Measurements from ENCODE around the gene VAV2. TPM values are rescaled to one million over a fixed set of nuclear protein-coding genes. Genes with fewer than 3 reads are reported as not detected.

Gene VAV2
- total RNA-seq, 2 experiments from 2014 or later: 5.1 to 5.5 TPM

DNA sequence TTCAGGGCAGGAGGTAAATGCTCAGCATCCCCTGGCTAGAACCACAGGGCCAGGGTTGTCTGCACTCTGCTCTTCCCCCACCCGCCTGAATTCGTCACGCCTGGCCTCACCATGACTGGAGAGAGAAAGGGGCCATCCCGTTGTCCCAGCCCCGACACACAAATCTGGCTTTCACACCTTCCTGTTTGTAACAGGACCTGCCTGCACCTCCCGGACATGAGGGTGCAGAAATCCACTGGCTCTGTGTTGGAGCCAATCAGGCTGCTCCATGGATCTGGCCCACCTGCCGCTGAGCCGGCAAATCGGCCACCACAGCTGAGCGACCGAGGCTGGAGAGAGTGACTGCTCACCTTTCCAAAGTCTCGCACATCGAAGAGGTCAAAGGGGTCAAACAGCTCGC lies 53.4 kb downstream of the VAV2 start:
- Mint-ChIP-seq H3K9me3 (ENCODE audit: low read depth) (no peaks in the 10 kb centered on the region), H3K27me3 (no peaks in the 10 kb centered on the region), H3K27ac (no peak overlapping the region), H3K4me1 (no peaks in the 10 kb centered on the region), H3K4me3 (no peak overlapping the region), H3K36me3 (no peaks in the 10 kb centered on the region)
- CTCF ChIA-PET: interaction anchor here (3.4 kb wide), 1 partner anchor 55 kb away, joined by 8 read pairs; no protein-coding TSS in a partner anchor
- no peak for ATAC-seq
- DNase-seq: no peak

DNA sequence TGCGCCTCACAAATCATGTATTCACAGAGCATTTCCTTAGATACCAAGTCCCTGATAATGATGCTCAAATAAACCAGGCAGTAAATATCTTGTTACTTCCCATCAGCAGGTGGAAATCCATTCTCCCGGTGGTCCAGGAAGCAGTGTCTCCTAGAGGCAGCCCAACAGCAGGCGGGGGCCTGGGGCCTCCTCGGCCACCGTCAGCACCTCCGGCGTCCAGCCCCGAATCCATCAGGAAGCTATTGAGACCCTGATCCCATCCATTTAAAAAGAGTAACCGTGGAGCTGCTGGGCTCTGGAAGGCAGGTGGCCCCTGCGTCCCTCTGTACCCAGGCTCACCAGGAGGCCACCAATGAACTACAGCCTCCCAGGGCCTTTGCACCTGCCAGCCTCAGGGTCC lies 54.0 kb downstream of the VAV2 start:
- ATAC-seq (no peak), DNase-seq (no peak)
- Mint-ChIP-seq H3K27me3 (no peaks in the 10 kb centered on the region), H3K4me1 (no peaks in the 10 kb centered on the region), H3K9me3 (ENCODE audit: low read depth) (no peaks in the 10 kb centered on the region), H3K27ac (no peak overlapping the region), H3K36me3 (no peaks in the 10 kb centered on the region), H3K4me3 (no peak overlapping the region)
- CTCF ChIA-PET: no interaction called here

DNA sequence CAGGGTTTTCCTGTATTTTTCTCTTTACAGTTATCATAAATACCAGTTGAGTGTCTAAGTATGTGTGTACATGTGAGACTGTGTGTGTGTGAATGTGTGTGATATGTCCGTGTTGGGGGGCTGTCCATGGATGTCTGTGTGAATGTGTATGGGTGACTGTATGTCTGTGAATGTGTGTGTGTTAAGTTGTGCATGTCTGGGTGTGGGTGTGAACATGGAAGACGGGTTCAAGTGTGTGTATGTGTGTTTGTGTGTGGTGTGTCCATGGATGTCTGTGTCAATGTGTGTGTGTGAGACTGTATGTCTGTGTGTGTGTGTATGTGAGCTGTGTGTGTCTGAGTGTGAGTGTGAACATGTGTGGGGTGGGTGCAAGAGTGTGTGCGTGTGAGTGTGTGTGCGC lies 55.0 kb downstream of the VAV2 start:
- Mint-ChIP-seq H3K36me3 (no peaks in the 10 kb centered on the region), H3K27ac (no peak overlapping the region), H3K9me3 (ENCODE audit: low read depth) (no peaks in the 10 kb centered on the region), H3K27me3 (no peaks in the 10 kb centered on the region), H3K4me1 (no peaks in the 10 kb centered on the region), H3K4me3 (no peak overlapping the region)
- DNase-seq (no peak), ATAC-seq (no peak)
- CTCF ChIA-PET: no interaction called here

DNA sequence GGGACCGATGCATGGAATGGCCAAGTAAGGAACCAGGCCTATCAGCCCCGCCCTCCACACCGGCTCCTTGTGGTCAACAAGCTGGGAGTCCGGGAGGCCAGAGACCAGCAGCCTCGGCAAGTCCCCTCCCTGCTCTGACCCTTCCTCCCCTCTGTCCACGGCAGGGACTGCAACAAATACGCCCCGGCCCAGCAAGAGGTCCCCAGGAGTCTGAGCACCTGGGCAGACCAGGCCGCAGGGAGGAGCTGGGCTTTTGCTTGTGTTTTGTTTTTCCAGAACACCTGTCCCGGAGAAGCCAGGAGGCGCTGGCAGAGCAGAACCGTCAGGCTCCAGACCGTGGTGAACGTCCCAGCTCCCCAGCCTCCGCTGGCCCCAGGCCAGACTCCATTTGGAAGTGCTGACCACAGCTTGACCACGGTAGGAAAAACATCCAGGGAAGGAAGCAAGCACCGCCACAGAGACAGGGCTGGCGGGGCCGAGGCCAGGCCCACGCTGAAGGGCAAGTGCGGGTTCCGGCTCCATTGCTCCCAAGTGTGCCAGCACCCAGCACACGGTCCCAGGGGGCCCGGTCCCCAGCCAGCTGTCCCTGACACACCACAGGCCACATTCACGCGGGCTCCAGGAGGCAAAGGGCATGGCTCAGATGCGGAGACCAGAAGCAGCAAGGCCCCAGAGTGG lies 56.7 kb downstream of the VAV2 start:
- ATAC-seq (no peak), DNase-seq (no peak)
- Mint-ChIP-seq H3K9me3 (ENCODE audit: low read depth) (no peaks in the 10 kb centered on the region), H3K4me3 (no peak overlapping the region), H3K36me3 (no peaks in the 10 kb centered on the region), H3K27ac (no peak overlapping the region), H3K4me1 (no peaks in the 10 kb centered on the region), H3K27me3 (no peaks in the 10 kb centered on the region)
- CTCF ChIA-PET: interaction anchor here (0.6 kb wide), 1 partner anchor 30 kb away, joined by 3 read pairs; no protein-coding TSS in a partner anchor

DNA sequence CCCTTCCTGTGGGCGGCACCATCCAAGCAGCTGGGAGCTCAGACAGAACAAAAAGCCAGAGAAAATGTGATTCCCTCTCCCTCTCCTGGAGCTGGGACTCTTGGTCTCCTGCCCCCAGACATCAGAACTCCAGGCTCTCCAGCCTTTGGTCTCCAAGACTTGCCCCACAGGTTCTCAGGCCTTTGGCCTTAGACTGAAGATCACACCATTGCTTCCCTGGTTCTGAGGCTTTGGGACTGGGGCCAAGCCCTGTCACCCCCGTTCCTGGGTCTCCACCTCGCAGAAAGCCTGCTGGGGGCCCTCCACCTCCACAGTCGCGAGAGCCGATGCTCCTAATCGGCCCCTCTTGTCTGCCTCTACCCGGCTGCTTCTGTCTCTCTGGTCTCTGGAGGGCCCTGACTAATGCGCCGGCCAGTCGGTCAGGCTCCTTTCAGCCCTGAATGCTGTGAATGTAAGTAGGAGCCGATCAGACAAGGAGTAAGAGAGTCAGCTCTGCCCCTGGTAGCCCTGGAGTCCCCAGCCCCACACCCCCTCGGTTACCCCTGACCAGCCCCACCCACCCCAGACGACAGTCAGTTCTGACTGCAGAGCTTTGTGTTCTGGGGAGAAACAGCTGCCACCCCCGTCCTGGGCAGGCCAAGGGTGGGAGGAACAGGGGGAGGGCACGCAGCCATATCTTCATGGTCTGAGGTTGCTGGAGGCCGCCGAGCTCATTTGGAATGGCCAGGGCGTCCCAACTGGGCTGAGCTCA lies 57.5 kb downstream of the VAV2 start:
- Mint-ChIP-seq H3K4me1 (no peaks in the 10 kb centered on the region), H3K4me3 (no peak overlapping the region), H3K27me3 (no peaks in the 10 kb centered on the region), H3K27ac (no peak overlapping the region), H3K36me3 (no peaks in the 10 kb centered on the region), H3K9me3 (ENCODE audit: low read depth) (no peaks in the 10 kb centered on the region)
- DNase-seq (no peak), ATAC-seq (no peak)
- CTCF ChIA-PET: no interaction called here

DNA sequence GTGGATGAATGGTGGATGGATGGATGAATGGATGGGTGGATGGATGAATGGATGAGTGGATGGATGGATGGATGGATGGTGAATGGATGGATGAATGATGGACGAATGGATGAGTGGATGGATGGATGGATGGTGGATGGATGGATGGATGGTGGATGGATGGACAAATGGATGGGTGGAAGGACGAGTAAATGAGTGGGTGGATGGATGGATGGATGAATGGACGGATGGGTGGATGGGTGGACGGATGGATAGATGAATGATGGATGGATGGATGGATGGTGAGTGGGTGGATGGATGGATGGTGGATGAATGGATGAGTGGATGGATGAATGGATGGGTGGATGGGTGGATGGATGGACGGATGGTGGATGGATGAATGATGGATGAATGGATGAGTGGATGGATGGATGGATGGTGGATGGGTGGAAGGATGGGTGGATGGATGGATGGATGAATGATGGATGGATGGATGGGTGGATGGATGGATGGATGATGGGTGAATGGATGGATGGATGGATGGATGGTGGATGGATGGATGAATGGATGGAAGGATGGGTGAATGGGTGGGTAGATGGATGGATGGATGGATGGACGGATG lies 58.6 kb downstream of the VAV2 start:
- DNase-seq (no peak), ATAC-seq (no peak)
- H3K9me3 Mint-ChIP-seq (ENCODE audit: low read depth): no peaks in the 10 kb centered on the region

DNA sequence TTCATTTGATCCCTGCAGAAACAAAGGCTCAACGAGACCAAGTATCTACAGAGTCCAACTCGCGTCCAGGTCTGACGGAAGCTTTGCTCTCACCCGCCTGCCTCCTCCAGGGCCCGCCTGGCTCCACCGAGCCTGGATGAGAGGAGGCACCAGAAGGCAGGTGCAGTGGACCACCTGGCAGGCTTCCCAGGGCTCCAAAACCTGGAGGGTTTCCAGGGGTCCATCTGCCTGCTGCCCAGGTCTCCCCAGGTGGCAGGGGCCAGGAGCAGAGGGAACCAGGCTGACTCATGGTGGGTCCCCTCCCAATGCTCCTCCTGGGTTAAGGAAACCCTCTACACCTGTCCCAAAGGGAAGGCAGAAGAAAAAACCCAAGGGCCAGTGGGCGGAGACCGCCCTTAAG lies 59.5 kb downstream of the VAV2 start:
- Mint-ChIP-seq H3K27me3 (no peaks in the 10 kb centered on the region), H3K36me3 (no peaks in the 10 kb centered on the region), H3K9me3 (ENCODE audit: low read depth) (no peaks in the 10 kb centered on the region), H3K4me1 (no peaks in the 10 kb centered on the region), H3K4me3 (no peak overlapping the region), H3K27ac (no peak overlapping the region)
- CTCF ChIA-PET: no interaction called here
- ATAC-seq (no peak), DNase-seq (no peak)

More for the DNA sequence above, 58.6 kb downstream of the VAV2 start:
- CTCF ChIA-PET: no interaction called here
- Mint-ChIP-seq H3K36me3 (no peaks in the 10 kb centered on the region), H3K27ac (no peak overlapping the region), H3K4me1 (no peaks in the 10 kb centered on the region), H3K4me3 (no peak overlapping the region), H3K27me3 (no peaks in the 10 kb centered on the region)

DNA sequence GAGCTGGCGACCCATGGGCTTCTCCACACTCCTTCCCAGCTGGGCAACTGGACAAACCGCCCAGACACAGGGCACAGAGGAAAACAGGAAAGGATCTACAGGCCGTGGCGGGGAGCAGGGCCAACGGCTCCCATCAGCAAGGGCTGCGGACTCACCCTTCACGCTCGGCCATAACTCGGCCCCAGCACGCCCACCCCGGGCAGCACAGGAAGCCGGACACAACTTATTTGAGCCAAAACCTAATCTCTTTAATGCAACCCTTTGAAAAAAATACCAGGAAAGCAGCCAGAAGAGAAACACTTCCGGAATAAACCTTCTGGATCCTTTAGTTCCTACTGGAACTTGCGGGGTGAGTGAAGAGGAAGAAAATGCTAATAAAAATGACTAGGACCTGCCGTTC lies 59.9 kb downstream of the VAV2 start:
- no peaks in the 10 kb centered on the region for H3K27me3 Mint-ChIP-seq
- no peak overlapping the region for H3K27ac Mint-ChIP-seq
- H3K9me3 Mint-ChIP-seq (ENCODE audit: low read depth): no peaks in the 10 kb centered on the region
- DNase-seq: no peak
- no peaks in the 10 kb centered on the region for H3K4me1 Mint-ChIP-seq
- ATAC-seq: no peak
- H3K4me3 Mint-ChIP-seq: no peak overlapping the region
- no peaks in the 10 kb centered on the region for H3K36me3 Mint-ChIP-seq
- CTCF ChIA-PET: no interaction called here

DNA sequence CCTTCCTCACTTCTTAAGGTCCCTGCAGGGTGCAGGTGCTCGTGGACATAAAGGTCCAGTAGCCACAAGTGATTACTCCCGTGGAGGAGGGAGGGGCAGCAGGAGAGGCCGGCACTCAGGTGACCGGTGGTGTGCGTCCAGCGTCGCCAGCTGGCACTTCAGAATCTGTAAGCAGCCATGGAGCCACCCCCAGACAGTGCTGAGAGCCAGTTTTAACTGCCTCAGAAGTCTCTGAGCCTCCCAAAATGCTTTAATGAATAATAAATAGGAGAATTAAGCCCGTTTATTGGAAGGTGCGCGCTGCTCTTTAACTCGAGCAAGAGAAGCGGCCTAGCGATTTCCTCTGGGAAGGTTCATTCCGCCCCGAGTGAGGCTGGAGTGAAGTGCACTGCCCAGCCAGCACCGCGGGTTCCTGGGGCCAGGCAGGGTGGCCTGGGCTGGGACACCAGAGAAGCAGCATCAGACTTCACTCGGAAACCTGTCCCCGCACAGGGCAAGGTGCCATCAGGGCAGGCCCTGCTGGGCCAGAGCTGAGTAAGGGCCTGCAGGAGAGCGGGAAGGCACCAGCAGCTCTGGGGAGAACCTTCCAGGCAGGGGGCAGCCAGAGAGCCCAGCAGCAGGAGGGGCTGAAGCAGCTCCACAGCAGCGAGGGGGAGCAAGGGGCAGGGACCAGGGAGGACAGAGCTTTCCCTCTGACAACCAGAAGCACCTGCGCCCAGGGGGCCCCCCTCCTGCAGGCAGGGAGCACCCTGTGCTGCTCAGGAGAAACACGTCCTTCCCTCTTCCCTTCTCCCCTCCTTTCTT lies 61.2 kb downstream of the VAV2 start:
- ATAC-seq (no peak), DNase-seq (no peak)
- H3K4me3 Mint-ChIP-seq: no peak overlapping the region
- H3K27me3 Mint-ChIP-seq: no peaks in the 10 kb centered on the region
- H3K27ac Mint-ChIP-seq: no peak overlapping the region
- CTCF ChIA-PET: no interaction called here
- H3K9me3 Mint-ChIP-seq (ENCODE audit: low read depth): no peaks in the 10 kb centered on the region
- H3K36me3 Mint-ChIP-seq: no peaks in the 10 kb centered on the region
- H3K4me1 Mint-ChIP-seq: no peaks in the 10 kb centered on the region

DNA sequence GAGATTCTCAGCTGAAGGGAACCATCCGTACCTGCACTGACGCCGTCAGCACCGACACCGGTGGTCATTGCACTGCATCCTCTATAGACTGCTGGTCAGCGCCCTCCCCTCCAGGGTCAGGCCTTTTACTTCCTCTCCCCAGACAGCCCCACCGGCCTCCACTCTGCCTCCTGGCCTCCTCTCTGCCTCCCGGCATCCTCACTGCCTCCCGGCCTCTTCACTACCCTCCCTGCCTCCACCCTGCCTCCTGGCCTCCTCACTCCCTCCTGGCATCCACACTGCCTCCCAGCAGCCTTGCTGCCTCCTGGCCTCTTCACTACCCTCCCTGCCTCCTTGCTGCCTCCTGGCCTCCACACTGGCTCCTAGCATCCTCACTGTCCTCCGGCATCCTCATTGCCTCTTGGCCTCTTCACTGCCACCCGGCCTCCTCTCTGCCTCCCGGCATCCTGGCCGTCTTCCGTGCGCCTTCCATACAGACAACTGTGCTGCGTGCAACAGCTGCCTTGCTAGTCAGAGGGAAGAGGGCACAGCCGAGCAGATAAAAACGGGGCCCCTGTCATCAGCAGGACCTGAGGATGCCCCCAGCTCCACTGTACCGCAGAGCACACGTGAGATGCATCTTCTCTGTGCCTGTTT lies 62.0 kb downstream of the VAV2 start:
- Mint-ChIP-seq H3K4me1 (no peaks in the 10 kb centered on the region), H3K27ac (no peak overlapping the region), H3K9me3 (ENCODE audit: low read depth) (no peaks in the 10 kb centered on the region), H3K36me3 (no peaks in the 10 kb centered on the region), H3K4me3 (no peak overlapping the region), H3K27me3 (no peaks in the 10 kb centered on the region)
- DNase-seq (no peak), ATAC-seq (no peak)
- CTCF ChIA-PET: no interaction called here

DNA sequence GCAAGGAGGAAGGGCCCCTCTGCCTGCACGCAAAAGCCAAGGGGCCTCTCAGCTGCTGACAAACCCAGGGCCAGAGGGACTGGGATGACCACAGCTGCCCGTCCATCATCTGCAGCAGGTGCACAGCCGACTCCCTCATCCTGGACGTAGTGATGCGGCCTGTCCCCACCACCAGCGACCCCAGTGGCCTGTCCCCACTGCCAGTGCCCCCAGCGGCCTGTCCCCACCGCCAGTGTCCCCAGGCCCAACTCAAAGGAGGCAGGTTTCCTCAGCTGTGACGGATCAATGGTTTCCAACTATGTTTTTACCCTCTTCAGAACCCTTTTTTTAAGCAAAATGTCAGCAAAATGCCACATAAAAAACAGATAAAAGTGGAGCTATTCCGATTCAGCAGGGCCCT lies 62.5 kb downstream of the VAV2 start:
- no peaks in the 10 kb centered on the region for H3K9me3 Mint-ChIP-seq (ENCODE audit: low read depth)
- no peaks in the 10 kb centered on the region for H3K27me3 Mint-ChIP-seq

DNA sequence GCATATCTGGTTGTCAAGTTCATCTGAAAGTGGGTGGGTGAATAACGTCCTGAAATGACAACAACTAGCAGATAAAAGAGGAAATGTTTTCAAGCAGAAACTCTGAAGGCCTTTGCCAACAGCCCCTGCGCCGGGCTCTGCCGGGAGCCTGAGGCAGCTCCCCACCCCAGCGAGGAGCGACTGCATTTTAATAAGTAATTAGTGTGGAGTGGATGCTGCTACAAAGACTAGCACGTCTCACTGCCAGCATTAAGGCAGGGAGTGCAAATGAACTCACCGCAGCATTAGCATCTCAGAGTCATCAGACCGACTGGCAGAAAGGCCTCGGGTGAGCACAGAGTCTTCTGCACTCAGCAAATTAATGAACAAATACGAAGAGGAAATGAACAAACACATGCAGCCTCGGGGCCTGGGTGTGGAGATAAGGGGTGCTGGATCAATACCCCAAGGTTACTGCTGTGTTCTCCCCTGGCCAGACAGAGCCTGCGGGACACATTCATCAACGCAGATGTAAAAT lies 63.8 kb downstream of the VAV2 start:
- no peak overlapping the region for H3K4me3 Mint-ChIP-seq
- H3K9me3 Mint-ChIP-seq (ENCODE audit: low read depth): no peaks in the 10 kb centered on the region
- H3K27me3 Mint-ChIP-seq: no peaks in the 10 kb centered on the region
- no peak for ATAC-seq
- no peaks in the 10 kb centered on the region for H3K4me1 Mint-ChIP-seq
- no peaks in the 10 kb centered on the region for H3K36me3 Mint-ChIP-seq
- CTCF ChIA-PET: no interaction called here
- DNase-seq: no peak
- H3K27ac Mint-ChIP-seq: no peak overlapping the region

More for the DNA sequence above, 62.5 kb downstream of the VAV2 start:
- Mint-ChIP-seq H3K4me3 (no peak overlapping the region), H3K27ac (no peak overlapping the region), H3K4me1 (no peaks in the 10 kb centered on the region), H3K36me3 (no peaks in the 10 kb centered on the region)
- CTCF ChIA-PET: no interaction called here
- ATAC-seq (no peak), DNase-seq (no peak)

DNA sequence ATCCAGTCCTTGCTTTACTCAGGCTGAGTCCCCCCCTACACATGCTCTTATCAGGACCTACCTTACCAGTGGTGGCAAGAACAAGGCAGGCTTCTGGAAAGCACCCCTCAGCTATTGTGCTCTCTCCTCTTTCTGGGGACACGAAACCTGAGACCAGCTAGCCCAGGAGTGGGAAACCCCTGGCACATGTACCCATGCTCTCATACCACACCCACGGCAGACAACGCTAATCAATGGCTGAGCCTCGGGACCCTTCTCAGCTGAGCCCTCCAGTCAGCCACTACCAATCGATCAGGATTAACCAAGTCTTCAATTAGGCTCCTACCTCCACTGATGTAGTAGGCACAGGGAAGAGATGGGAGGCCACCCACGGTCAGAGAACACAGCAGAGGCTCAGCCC lies 65.1 kb downstream of the VAV2 start:
- Mint-ChIP-seq H3K4me3 (no peak overlapping the region), H3K36me3 (no peaks in the 10 kb centered on the region), H3K27me3 (no peaks in the 10 kb centered on the region), H3K9me3 (ENCODE audit: low read depth) (no peaks in the 10 kb centered on the region), H3K4me1 (no peaks in the 10 kb centered on the region), H3K27ac (no peak overlapping the region)
- ATAC-seq: no peak
- no peak for DNase-seq
- CTCF ChIA-PET: no interaction called here

Measured in activated CD8-positive, alpha-beta memory T cell treated with anti-CD3 and anti-CD28 coated beads, Interleukin-2, amount 10 ng/mL, durations not matched to agents 7 days and 5 days (primary cell).